Activated naive CD8-positive, alpha-beta T cell treated with anti-CD3 and anti-CD28 coated beads for 36 hours (primary cell): ENCODE data around the gene KRTAP10-12. TPM values are rescaled to one million over a fixed set of nuclear protein-coding genes. Genes with fewer than 3 reads are reported as not detected.
"Not testable (repeated sequence)": the region's sequence is repeated elsewhere in the genome, so short reads cannot be mapped to it uniquely, and the experiment has no call there.

Experiments
- DNase-seq: peaks from one replicate; pipeline ENCODE4 v3.0.0; 2021
- H3K27ac Mint-ChIP-seq: one replicate; pipeline ENCODE4 v1.8.0; 2022; ENCODE audit warnings: mild to moderate bottlenecking, moderate library complexity, mixed read lengths
- H3K27me3 Mint-ChIP-seq: one replicate; pipeline ENCODE4 v1.8.0; 2022; ENCODE audit warnings: mild to moderate bottlenecking, mixed read lengths
- H3K36me3 Mint-ChIP-seq: one replicate; pipeline ENCODE4 v1.8.0; 2021; ENCODE audit warnings: mild to moderate bottlenecking, mixed read lengths
- H3K4me1 Mint-ChIP-seq: one replicate; pipeline ENCODE4 v1.8.0; 2021; ENCODE audit warnings: mixed read lengths
- H3K4me3 Mint-ChIP-seq: one replicate; pipeline ENCODE4 v1.8.0; 2022; ENCODE audit warnings: mild to moderate bottlenecking, moderate library complexity, mixed read lengths
- H3K9me3 Mint-ChIP-seq: one replicate; pipeline ENCODE4 v1.8.0; 2022; ENCODE audit warnings: mixed read lengths
- total RNA-seq, 2 experiments: library from RNA; stranded (reverse); gene quantifications; one replicate each; pipeline ENCODE4 v1.2.3, GENCODE V29; 2021

KRTAP10-12 gene
- total RNA-seq, 2 experiments from 2014 or later = not detected

DNA sequence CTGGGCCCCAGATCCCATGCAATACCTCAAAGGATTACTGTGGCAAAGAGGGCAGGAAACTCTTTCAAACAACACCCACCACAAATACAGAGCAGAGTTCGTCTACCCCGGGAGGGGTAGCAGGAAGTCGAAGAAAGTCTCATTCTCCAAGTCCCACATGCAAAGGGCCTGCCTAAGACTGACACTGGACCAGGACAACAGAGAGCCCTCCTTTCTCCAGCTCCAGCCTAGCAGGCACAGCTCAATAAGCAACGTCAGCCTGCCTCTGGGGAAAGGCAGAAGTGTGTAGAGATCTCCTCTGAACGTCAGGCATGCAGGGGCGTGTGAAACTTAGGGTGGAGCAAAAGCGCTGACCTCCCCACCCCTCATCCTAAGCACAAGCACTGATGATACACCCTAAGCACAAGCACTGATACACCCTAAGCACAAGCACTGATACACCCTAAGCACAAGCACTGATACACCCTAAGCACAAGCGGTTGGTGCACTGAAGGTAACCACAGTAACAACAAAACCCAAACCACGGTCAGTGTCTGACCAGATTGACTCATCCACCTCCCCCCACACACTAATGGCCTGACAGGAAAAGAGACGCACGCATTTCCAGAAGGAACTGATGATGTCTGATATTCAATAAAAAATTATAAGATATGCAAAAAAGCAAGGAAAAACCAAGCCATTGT, 37.9 kb upstream of the KRTAP10-12 start:
- peak overlapping the region; percentile 87 for H3K27ac Mint-ChIP-seq
- H3K9me3 Mint-ChIP-seq = peaks cover 44% of the 10 kb centered on the region
- H3K36me3 Mint-ChIP-seq = peaks cover 35% of the 10 kb centered on the region
- H3K4me3 Mint-ChIP-seq = peak overlapping the region; percentile 1
- H3K4me1 Mint-ChIP-seq = peaks cover 42% of the 10 kb centered on the region
- H3K27me3 Mint-ChIP-seq = no peaks in the 10 kb centered on the region
- DNase-seq = no peak

DNA sequence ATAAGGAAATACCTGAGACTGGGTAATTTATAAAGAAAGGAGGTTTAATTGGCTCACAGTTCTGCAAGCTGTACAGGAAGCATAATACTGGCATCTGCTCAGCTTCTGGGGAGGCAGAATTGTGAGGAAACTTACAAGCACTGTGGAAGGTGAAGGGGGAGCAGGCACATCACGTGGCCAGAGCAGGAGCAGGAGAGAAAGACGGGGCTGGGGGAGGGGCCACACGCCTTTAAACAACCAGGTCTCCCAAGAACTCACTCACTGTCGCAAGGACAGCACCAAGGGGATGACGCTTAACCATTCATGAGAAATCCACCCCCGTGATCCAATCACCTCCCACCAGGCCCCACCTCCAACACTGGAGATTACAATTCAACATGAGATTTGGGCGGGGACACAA, 35.4 kb upstream of the KRTAP10-12 start:
- Mint-ChIP-seq H3K9me3 (peaks cover 40% of the 10 kb centered on the region), H3K4me1 (peaks cover 31% of the 10 kb centered on the region), H3K36me3 (peaks cover 21% of the 10 kb centered on the region)
- not testable (repeated sequence) for H3K4me3 Mint-ChIP-seq, H3K27me3 Mint-ChIP-seq, H3K27ac Mint-ChIP-seq, DNase-seq

GRCh38 chr21:44664691-44665090, 32.3 kb upstream of the KRTAP10-12 start:
- H3K4me1 Mint-ChIP-seq = peaks cover 2% of the 10 kb centered on the region
- H3K9me3 Mint-ChIP-seq = peaks cover 31% of the 10 kb centered on the region
- no peaks in the 10 kb centered on the region for H3K27me3 Mint-ChIP-seq
- DNase-seq = no peak
- H3K36me3 Mint-ChIP-seq = no peaks in the 10 kb centered on the region
- no peak overlapping the region for H3K4me3 Mint-ChIP-seq
- H3K27ac Mint-ChIP-seq = no peak overlapping the region

- no peaks in the 10 kb centered on the region for H3K36me3 Mint-ChIP-seq
- H3K27ac Mint-ChIP-seq = no peak within 1 kb of the TSS
- H3K9me3 Mint-ChIP-seq = peaks cover 28% of the 10 kb centered on the region
- no peaks in the 10 kb centered on the region for H3K27me3 Mint-ChIP-seq
- no peaks in the 10 kb centered on the region for H3K4me1 Mint-ChIP-seq
- no peak for DNase-seq
- H3K4me3 Mint-ChIP-seq = no peak within 1 kb of the TSS
These were observed 30.3 kb upstream of the KRTAP10-12 start, which contains the start of gene KRTAP12-2 for GRCh38 chr21:44666401-44667320. Gene KRTAP12-2 (minus strand): TSS chr21:44666927. CDS start chr21:44666886, 41 bp downstream.

- H3K9me3 Mint-ChIP-seq = peaks cover 25% of the 10 kb centered on the region
- H3K36me3 Mint-ChIP-seq = peaks cover 2% of the 10 kb centered on the region
- no peak overlapping the region for H3K27ac Mint-ChIP-seq
- no peak overlapping the region for H3K4me3 Mint-ChIP-seq
- no peak for DNase-seq
- no peaks in the 10 kb centered on the region for H3K27me3 Mint-ChIP-seq
- H3K4me1 Mint-ChIP-seq = no peaks in the 10 kb centered on the region
These were observed 29.4 kb upstream of the KRTAP10-12 start for GRCh38 chr21:44667612-44668011.

DNA sequence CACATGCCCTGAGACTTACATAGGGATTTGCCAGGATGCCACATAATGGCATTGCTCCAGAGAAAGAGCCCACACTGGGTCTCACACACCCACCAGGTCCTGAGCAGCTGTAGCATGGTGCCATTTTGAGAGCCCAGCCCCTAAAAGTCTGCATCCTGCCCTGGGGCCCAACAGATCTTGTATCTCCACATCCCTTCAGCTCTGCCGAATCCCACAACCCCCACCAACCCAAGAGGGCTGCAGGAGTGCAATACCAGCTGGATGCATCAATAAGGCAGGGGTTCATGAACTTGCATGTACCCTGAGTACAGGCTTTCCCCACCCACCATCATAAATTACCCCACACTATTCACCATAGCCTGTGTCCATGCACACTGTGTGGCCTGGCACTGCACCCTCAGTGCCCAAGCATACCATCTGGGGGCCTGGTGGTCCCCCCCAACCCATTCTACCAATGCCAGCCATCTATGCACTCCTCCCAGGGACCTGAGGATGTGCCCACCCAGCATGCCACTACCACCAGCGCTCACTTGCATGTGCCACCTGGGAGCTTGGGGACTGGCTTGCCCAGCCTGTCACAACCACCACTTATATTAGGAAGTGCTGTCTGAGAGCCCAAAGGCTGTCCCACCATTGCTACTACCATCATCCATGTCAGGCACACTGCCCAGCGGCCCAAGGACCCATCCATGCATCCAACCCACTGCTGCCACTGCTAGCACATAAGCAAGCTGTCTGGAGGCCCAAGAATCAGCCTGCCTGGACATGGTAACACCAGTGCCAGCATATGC, 26.1 kb upstream of the KRTAP10-12 start:
- Mint-ChIP-seq H3K4me1 (no peaks in the 10 kb centered on the region), H3K4me3 (no peak overlapping the region), H3K9me3 (peaks cover 26% of the 10 kb centered on the region), H3K36me3 (peaks cover 2% of the 10 kb centered on the region), H3K27ac (no peak overlapping the region), H3K27me3 (no peaks in the 10 kb centered on the region)
- DNase-seq = no peak

DNA sequence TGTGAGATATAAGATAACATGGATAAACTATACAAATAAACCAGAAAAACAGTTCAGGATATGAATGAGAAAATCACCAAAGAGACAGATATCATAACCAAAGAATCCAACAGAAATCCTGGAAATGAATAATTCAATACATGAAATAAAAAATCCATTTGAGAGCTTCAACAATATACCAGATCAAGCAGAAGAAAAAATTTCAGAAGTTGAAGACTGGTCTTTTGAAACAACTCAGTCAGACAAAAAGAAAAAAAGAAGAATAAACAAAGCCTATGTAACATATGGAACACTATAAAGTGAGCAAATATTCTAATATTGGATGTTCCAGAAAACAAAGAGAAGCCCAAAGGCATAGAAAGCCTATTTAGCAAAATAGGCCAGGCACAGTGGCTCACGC, 25.1 kb upstream of the KRTAP10-12 start:
- Mint-ChIP-seq H3K27me3 (no peaks in the 10 kb centered on the region), H3K36me3 (peaks cover 2% of the 10 kb centered on the region), H3K27ac (no peak overlapping the region), H3K9me3 (peaks cover 27% of the 10 kb centered on the region), H3K4me1 (no peaks in the 10 kb centered on the region), H3K4me3 (no peak overlapping the region)
- no peak for DNase-seq

GRCh38 chr21:44677881-44678280, 19.1 kb upstream of the KRTAP10-12 start:
- H3K36me3 Mint-ChIP-seq = no peaks in the 10 kb centered on the region
- no peak overlapping the region for H3K27ac Mint-ChIP-seq
- H3K4me1 Mint-ChIP-seq = no peaks in the 10 kb centered on the region
- H3K27me3 Mint-ChIP-seq = no peaks in the 10 kb centered on the region
- no peak overlapping the region for H3K4me3 Mint-ChIP-seq
- no peak for DNase-seq
- peaks cover 15% of the 10 kb centered on the region for H3K9me3 Mint-ChIP-seq

GRCh38 chr21:44681152-44681551, 15.8 kb upstream of the KRTAP10-12 start:
- Mint-ChIP-seq H3K36me3 (no peaks in the 10 kb centered on the region), H3K27me3 (no peaks in the 10 kb centered on the region), H3K4me1 (peaks cover 3% of the 10 kb centered on the region), H3K27ac (no peak overlapping the region), H3K9me3 (peaks cover 1% of the 10 kb centered on the region), H3K4me3 (no peak overlapping the region)
- no peak for DNase-seq

- Mint-ChIP-seq H3K4me3 (no peak within 1 kb of the TSS), H3K9me3 (peaks cover 1% of the 10 kb centered on the region), H3K4me1 (peaks cover 6% of the 10 kb centered on the region), H3K27ac (no peak within 1 kb of the TSS), H3K36me3 (no peaks in the 10 kb centered on the region), H3K27me3 (no peaks in the 10 kb centered on the region)
- DNase-seq = no peak
These were observed 15.0 kb upstream of the KRTAP10-12 start, which contains the start of gene KRTAP12-1 for GRCh38 chr21:44681861-44682579. Gene KRTAP12-1 (minus strand): TSS chr21:44682163. CDS start chr21:44682123, 40 bp downstream.

GRCh38 chr21:44682580-44683151, 14.3 kb upstream of the KRTAP10-12 start:
- peaks cover 6% of the 10 kb centered on the region for H3K4me1 Mint-ChIP-seq
- H3K27ac Mint-ChIP-seq = no peak overlapping the region
- no peak overlapping the region for H3K4me3 Mint-ChIP-seq
- H3K27me3 Mint-ChIP-seq = no peaks in the 10 kb centered on the region
- no peak for DNase-seq
- H3K9me3 Mint-ChIP-seq = peaks cover 1% of the 10 kb centered on the region
- H3K36me3 Mint-ChIP-seq = no peaks in the 10 kb centered on the region

- Mint-ChIP-seq H3K27me3 (no peaks in the 10 kb centered on the region), H3K36me3 (no peaks in the 10 kb centered on the region), H3K4me3 (no peak overlapping the region), H3K9me3 (peaks cover 1% of the 10 kb centered on the region), H3K4me1 (peaks cover 6% of the 10 kb centered on the region), H3K27ac (no peak overlapping the region)
- DNase-seq = no peak
These were observed 12.9 kb upstream of the KRTAP10-12 start for GRCh38 chr21:44684077-44684476.

GRCh38 chr21:44684483-44684882, 12.5 kb upstream of the KRTAP10-12 start:
- Mint-ChIP-seq H3K4me1 (peaks cover 6% of the 10 kb centered on the region), H3K4me3 (no peak overlapping the region), H3K36me3 (no peaks in the 10 kb centered on the region), H3K27me3 (no peaks in the 10 kb centered on the region), H3K9me3 (peaks cover 1% of the 10 kb centered on the region), H3K27ac (no peak overlapping the region)
- no peak for DNase-seq

DNA sequence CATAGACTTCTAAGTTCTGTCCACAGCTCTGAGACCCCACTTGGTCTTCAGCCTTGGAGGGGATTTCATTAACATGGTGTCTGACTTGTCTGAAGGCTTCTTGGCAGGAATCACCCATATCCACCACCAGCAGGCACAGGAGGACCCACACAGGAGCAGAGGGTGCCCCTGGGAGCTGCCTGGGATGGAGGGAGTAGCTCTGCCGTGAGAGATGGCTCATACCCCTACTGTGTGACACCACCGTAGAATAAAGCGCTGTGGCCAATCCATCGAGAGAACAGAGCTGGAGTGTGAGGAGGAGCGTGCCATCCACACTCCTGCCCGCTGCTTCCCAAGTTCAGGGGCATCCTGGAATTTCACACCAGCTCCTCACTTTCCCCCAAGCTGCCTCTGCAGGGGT, 11.9 kb upstream of the KRTAP10-12 start:
- DNase-seq, H3K4me3 Mint-ChIP-seq, H3K36me3 Mint-ChIP-seq, H3K9me3 Mint-ChIP-seq, H3K4me1 Mint-ChIP-seq, H3K27ac Mint-ChIP-seq, H3K27me3 Mint-ChIP-seq: not testable (repeated sequence)
